Mesendoderm (in vitro differentiated cells): ENCODE data around the gene TAB3.

ENCODE experiments used
- DNase-seq: peaks from one replicate; pipeline ENCODE4 v3.0.0; 2013
- H2AK5ac ChIP-seq: 2 replicates; pipeline ENCODE4 v1.6.1; 2013; ENCODE audit warnings: low read length, inconsistent platforms
- H2BK120ac ChIP-seq: 2 replicates; pipeline ENCODE4 v1.6.1; 2013; ENCODE audit warnings: low read depth, mild to moderate bottlenecking, low read length, moderate library complexity, mixed read lengths
- H2BK15ac ChIP-seq: replicated peaks from 2 replicates; pipeline ENCODE4 v1.6.1; 2013; ENCODE audit warnings: low read depth, mild to moderate bottlenecking, moderate library complexity
- H2BK5ac ChIP-seq: 2 replicates; pipeline ENCODE4 v1.6.1; 2013; ENCODE audit warnings: low read length, inconsistent platforms
- H3K18ac ChIP-seq: 2 replicates; pipeline ENCODE4 v1.6.1; 2013; ENCODE audit warnings: mild to moderate bottlenecking, low read length, mixed read lengths
- H3K23ac ChIP-seq: one replicate; pipeline ENCODE4 v1.6.1; 2013; ENCODE audit warnings: low read length
- H3K27ac ChIP-seq: 2 replicates; pipeline ENCODE4 v1.5.1; 2013; ENCODE audit warnings: low read depth, mild to moderate bottlenecking, inconsistent platforms, low read length, moderate library complexity
- H3K27me3 ChIP-seq: 2 replicates; pipeline ENCODE4 v1.6.1; 2013; ENCODE audit warnings: low read length, control low read depth, mild to moderate bottlenecking, inconsistent platforms; ENCODE audit not compliant: insufficient read depth, poor library complexity
- H3K36me3 ChIP-seq: 2 replicates; pipeline ENCODE4 v1.6.1; 2013; ENCODE audit warnings: low read length, inconsistent platforms; ENCODE audit not compliant: control insufficient read depth, insufficient read depth
- H3K4ac ChIP-seq: one replicate; pipeline ENCODE4 v1.6.1; 2013; ENCODE audit warnings: low read depth, mild to moderate bottlenecking, low read length, moderate library complexity
- H3K4me1 ChIP-seq: 2 replicates; pipeline ENCODE4 v1.6.1; 2013; ENCODE audit warnings: low read depth, low read length, inconsistent platforms; ENCODE audit not compliant: control insufficient read depth
- H3K4me2 ChIP-seq: 2 replicates; pipeline ENCODE4 v1.6.1; 2013; ENCODE audit warnings: low read length
- H3K4me3 ChIP-seq: 2 replicates; pipeline ENCODE4 v1.5.1; 2013; ENCODE audit warnings: mild to moderate bottlenecking, low read length
- H3K56ac ChIP-seq: one replicate; pipeline ENCODE4 v1.6.1; 2013; ENCODE audit warnings: low read length
- H3K79me1 ChIP-seq: 2 replicates; pipeline ENCODE4 v1.6.1; 2013; ENCODE audit warnings: low read length, inconsistent platforms
- H3K79me2 ChIP-seq: 2 replicates; pipeline ENCODE4 v1.6.1; 2013; ENCODE audit warnings: mild to moderate bottlenecking, low read length; ENCODE audit not compliant: control insufficient read depth, insufficient read depth
- H3K9ac ChIP-seq: 2 replicates; pipeline ENCODE4 v1.6.1; 2013; ENCODE audit warnings: low read length, inconsistent platforms
- H4K5ac ChIP-seq: one replicate; pipeline ENCODE4 v1.6.1; 2013; ENCODE audit warnings: low read length
- H4K8ac ChIP-seq: one replicate; pipeline ENCODE4 v1.6.1; 2013; ENCODE audit warnings: low read depth, mild to moderate bottlenecking, control low read depth, low read length, moderate library complexity
- WGBS: extraction: QIAGEN DNeasy Blood & Tissue Kit; methylation state at CpG from one replicate; pipeline ENCODE4 v1.1.7; 2013; ENCODE audit warnings: low lambda C conversion rate, missing lambda C conversion rate; ENCODE audit not compliant: insufficient coverage; ENCODE audit errors: extremely low coverage; 5-methylcytosine and 5-hydroxymethylcytosine counted together

TAB3 gene

GRCh38 chrX:30858098-30858497, 31.0 kb downstream of the TAB3 start:
- no peak overlapping the region for H3K27ac ChIP-seq
- no peak for DNase-seq
- no peak overlapping the region for H3K23ac ChIP-seq
- H2BK15ac ChIP-seq: no peak overlapping the region
- no peaks in the 10 kb centered on the region for H3K36me3 ChIP-seq
- H3K4me1 ChIP-seq: no peaks in the 10 kb centered on the region
- no peak overlapping the region for H3K4me3 ChIP-seq
- H3K18ac ChIP-seq: no peak overlapping the region
- no peak overlapping the region for H2BK120ac ChIP-seq
- H3K4ac ChIP-seq: no peak overlapping the region
- H4K5ac ChIP-seq: no peak overlapping the region
- H2AK5ac ChIP-seq: no peak overlapping the region
- no peak overlapping the region for H3K4me2 ChIP-seq
- H3K9ac ChIP-seq: no peak overlapping the region
- no peaks in the 10 kb centered on the region for H3K79me2 ChIP-seq
- no peaks in the 10 kb centered on the region for H3K79me1 ChIP-seq
- no peaks in the 10 kb centered on the region for H3K27me3 ChIP-seq
- no peak overlapping the region for H4K8ac ChIP-seq
- no peak overlapping the region for H3K56ac ChIP-seq
- no CpG with 5 or more reads among the region's 1 CpG for WGBS
- no peak overlapping the region for H2BK5ac ChIP-seq

- Histone ChIP-seq H3K79me2 (no peaks in the 10 kb centered on the region), H2BK5ac (no peak overlapping the region), H3K4ac (no peak overlapping the region), H3K27me3 (no peaks in the 10 kb centered on the region), H3K4me2 (no peak overlapping the region), H3K79me1 (no peaks in the 10 kb centered on the region), H3K27ac (no peak overlapping the region), H3K18ac (no peak overlapping the region), H4K5ac (no peak overlapping the region), H3K23ac (no peak overlapping the region), H3K9ac (no peak overlapping the region), H3K36me3 (no peaks in the 10 kb centered on the region), H3K4me3 (no peak overlapping the region), H2BK120ac (no peak overlapping the region), H3K56ac (no peak overlapping the region), H2AK5ac (no peak overlapping the region), H3K4me1 (no peaks in the 10 kb centered on the region), H2BK15ac (no peak overlapping the region), H4K8ac (no peak overlapping the region)
- WGBS: no CpG with 5 or more reads among the region's 1 CpG
- DNase-seq: no peak
Observed at GRCh38 chrX:30851449-30851848, 37.6 kb downstream of the TAB3 start.

- no peak overlapping the region for H3K23ac ChIP-seq
- no peak overlapping the region for H3K4ac ChIP-seq
- no peak overlapping the region for H3K18ac ChIP-seq
- no peaks in the 10 kb centered on the region for H3K27me3 ChIP-seq
- H4K5ac ChIP-seq: no peak overlapping the region
- H3K79me1 ChIP-seq: no peaks in the 10 kb centered on the region
- no peak overlapping the region for H3K56ac ChIP-seq
- no CpG with 5 or more reads among the region's 4 CpGs for WGBS
- no peak overlapping the region for H4K8ac ChIP-seq
- H3K4me1 ChIP-seq: no peaks in the 10 kb centered on the region
- H3K79me2 ChIP-seq: no peaks in the 10 kb centered on the region
- H3K36me3 ChIP-seq: no peaks in the 10 kb centered on the region
- H2BK120ac ChIP-seq: no peak overlapping the region
- H3K4me2 ChIP-seq: no peak overlapping the region
- no peak overlapping the region for H2AK5ac ChIP-seq
- H2BK15ac ChIP-seq: no peak overlapping the region
- no peak overlapping the region for H3K9ac ChIP-seq
- no peak overlapping the region for H3K27ac ChIP-seq
- DNase-seq: no peak
- no peak overlapping the region for H3K4me3 ChIP-seq
- no peak overlapping the region for H2BK5ac ChIP-seq
Observed at GRCh38 chrX:30835373-30835772, 53.7 kb downstream of the TAB3 start.

GRCh38 chrX:30833896-30834295, 55.2 kb downstream of the TAB3 start:
- H3K79me2 ChIP-seq: no peaks in the 10 kb centered on the region
- WGBS: no CpG with 5 or more reads among the region's 4 CpGs
- no peaks in the 10 kb centered on the region for H3K4me1 ChIP-seq

GRCh38 chrX:30831082-30831481, 58.0 kb downstream of the TAB3 start:
- no peak overlapping the region for H3K4me3 ChIP-seq
- H2BK5ac ChIP-seq: no peak overlapping the region
- no peak overlapping the region for H3K27ac ChIP-seq
- no peaks in the 10 kb centered on the region for H3K36me3 ChIP-seq
- no peak overlapping the region for H3K18ac ChIP-seq
- no peaks in the 10 kb centered on the region for H3K79me1 ChIP-seq
- H3K9ac ChIP-seq: no peak overlapping the region
- H3K27me3 ChIP-seq: no peaks in the 10 kb centered on the region
- no peak overlapping the region for H3K56ac ChIP-seq
- H2AK5ac ChIP-seq: no peak overlapping the region
- H4K8ac ChIP-seq: no peak overlapping the region
- no CpG with 5 or more reads among the region's 10 CpGs for WGBS
- H4K5ac ChIP-seq: no peak overlapping the region
- H2BK15ac ChIP-seq: no peak overlapping the region
- no peaks in the 10 kb centered on the region for H3K79me2 ChIP-seq
- no peak overlapping the region for H3K23ac ChIP-seq
- no peak overlapping the region for H2BK120ac ChIP-seq
- H3K4ac ChIP-seq: no peak overlapping the region
- peak; percentile 1 for DNase-seq
- H3K4me1 ChIP-seq: no peaks in the 10 kb centered on the region
- no peak overlapping the region for H3K4me2 ChIP-seq

More at GRCh38 chrX:30833896-30834295, 55.2 kb downstream of the TAB3 start:
- H3K4ac ChIP-seq: no peak overlapping the region
- H2AK5ac ChIP-seq: no peak overlapping the region
- H3K79me1 ChIP-seq: no peaks in the 10 kb centered on the region
- H3K36me3 ChIP-seq: no peaks in the 10 kb centered on the region
- no peak overlapping the region for H4K5ac ChIP-seq
- no peak overlapping the region for H3K18ac ChIP-seq
- no peak overlapping the region for H3K23ac ChIP-seq
- DNase-seq: no peak
- H3K27me3 ChIP-seq: no peaks in the 10 kb centered on the region
- no peak overlapping the region for H3K4me2 ChIP-seq
- H2BK5ac ChIP-seq: no peak overlapping the region
- no peak overlapping the region for H2BK120ac ChIP-seq
- no peak overlapping the region for H3K9ac ChIP-seq
- H4K8ac ChIP-seq: no peak overlapping the region
- H3K27ac ChIP-seq: no peak overlapping the region
- H3K56ac ChIP-seq: no peak overlapping the region
- H3K4me3 ChIP-seq: no peak overlapping the region
- H2BK15ac ChIP-seq: no peak overlapping the region

GRCh38 chrX:30830326-30830943, 58.6 kb downstream of the TAB3 start:
- H3K36me3 ChIP-seq: no peaks in the 10 kb centered on the region
- H3K18ac ChIP-seq: no peak overlapping the region
- no peak overlapping the region for H4K8ac ChIP-seq
- no CpG with 5 or more reads among the region's 3 CpGs for WGBS
- H2BK15ac ChIP-seq: no peak overlapping the region
- no peak overlapping the region for H2BK120ac ChIP-seq
- H4K5ac ChIP-seq: no peak overlapping the region
- no peak overlapping the region for H3K56ac ChIP-seq
- DNase-seq: no peak
- H3K4ac ChIP-seq: no peak overlapping the region
- H2AK5ac ChIP-seq: no peak overlapping the region
- H3K9ac ChIP-seq: no peak overlapping the region
- H3K4me1 ChIP-seq: no peaks in the 10 kb centered on the region
- no peak overlapping the region for H2BK5ac ChIP-seq
- no peaks in the 10 kb centered on the region for H3K27me3 ChIP-seq
- no peak overlapping the region for H3K23ac ChIP-seq
- H3K79me2 ChIP-seq: no peaks in the 10 kb centered on the region
- H3K4me2 ChIP-seq: no peak overlapping the region
- no peak overlapping the region for H3K27ac ChIP-seq
- H3K4me3 ChIP-seq: no peak overlapping the region
- no peaks in the 10 kb centered on the region for H3K79me1 ChIP-seq
